OCI-LY1 (cell line): ENCODE results near the gene MIB2.
"Not testable (repeated sequence)": the region's sequence is repeated elsewhere in the genome, so short reads cannot be mapped to it uniquely, and the experiment has no call there.

Experiments
- H2AFZ ChIP-seq: fragments of 200-600 bp; sonication (generic), shearing (Covaris generic); 2 replicates; pipeline ENCODE4 v1.6.0; 2014; ENCODE audit warnings: antibody characterized with exemption, mild to moderate bottlenecking, low read length
- H3F3A ChIP-seq: fragments of 200-600 bp; sonication (generic), shearing (Covaris generic); 2 replicates; pipeline ENCODE4 v1.6.0; 2014; ENCODE audit warnings: mild to moderate bottlenecking, antibody characterized with exemption, low read length, moderate library complexity; ENCODE audit not compliant: insufficient read depth
- H3K27ac ChIP-seq: fragments of 200-600 bp; sonication (generic); 2 replicates; pipeline ENCODE4 v1.5.1; 2014; ENCODE audit warnings: low read length, mixed run types, mild to moderate bottlenecking, low read depth; ENCODE audit not compliant: poor library complexity, severe bottlenecking
- H3K27me3 ChIP-seq: fragments of 200-600 bp; sonication (generic); 2 replicates; pipeline ENCODE4 v1.6.0; 2014; ENCODE audit warnings: antibody characterized with exemption, mild to moderate bottlenecking, low read length, moderate library complexity; ENCODE audit not compliant: insufficient read depth
- H3K36me3 ChIP-seq: fragments of 200-600 bp; sonication (generic); 2 replicates; pipeline ENCODE4 v1.6.1; 2014; ENCODE audit warnings: mild to moderate bottlenecking, antibody characterized with exemption, low read length, moderate library complexity, mixed read lengths; ENCODE audit not compliant: insufficient read depth
- H3K4me1 ChIP-seq: fragments of 200-600 bp; sonication (generic); 2 replicates; pipeline ENCODE4 v1.5.1; 2014; ENCODE audit warnings: mild to moderate bottlenecking, low read length, moderate library complexity; ENCODE audit not compliant: insufficient read depth, severe bottlenecking
- H3K4me2 ChIP-seq: fragments of 200-600 bp; sonication (generic), shearing (Covaris generic); 2 replicates; pipeline ENCODE4 v1.6.1; 2014; ENCODE audit warnings: low read length
- H3K4me3 ChIP-seq: fragments of 200-600 bp; sonication (generic); 2 replicates; pipeline ENCODE4 v1.5.1; 2014; ENCODE audit warnings: low read length, low read depth, mild to moderate bottlenecking, mixed read lengths; ENCODE audit not compliant: poor library complexity, severe bottlenecking
- H3K79me2 ChIP-seq: fragments of 200-600 bp; shearing (Covaris generic); 2 replicates; pipeline ENCODE4 v1.6.1; 2016; ENCODE audit warnings: mixed run types, low read length, mixed read lengths; ENCODE audit not compliant: insufficient read depth
- H3K9ac ChIP-seq: fragments of 200-600 bp; sonication (generic), shearing (Covaris generic); 2 replicates; pipeline ENCODE4 v1.6.1; 2014; ENCODE audit warnings: mild to moderate bottlenecking, low read length, mixed read lengths
- H3K9me2 ChIP-seq: fragments of 200-600 bp; sonication (generic), shearing (Covaris generic); 2 replicates; pipeline ENCODE4 v1.6.1; 2014; ENCODE audit warnings: low read depth, mild to moderate bottlenecking, low read length, mixed read lengths
- H3K9me3 ChIP-seq: fragments of 200-600 bp; shearing (Covaris generic); 2 replicates; pipeline ENCODE4 v1.6.1; 2014; ENCODE audit warnings: low read length, mixed read lengths
- H4K20me1 ChIP-seq: fragments of 200-600 bp; sonication (generic), shearing (Covaris generic); 2 replicates; pipeline ENCODE4 v1.6.0; 2016; ENCODE audit warnings: mild to moderate bottlenecking, low read length; ENCODE audit not compliant: insufficient read depth
- EZH2 ChIP-seq: fragments of 200-600 bp; sonication (generic), shearing (Covaris generic); IDR thresholded peaks from 2 replicates; pipeline ENCODE4 v1.8.0; 2017; ENCODE audit warnings: borderline replicate concordance, mixed run types, mild to moderate bottlenecking, antibody characterized with exemption, low read length, moderate library complexity, mixed read lengths
- TF ChIP-seq, protein P1 (sequence below): fragments of 200-600 bp; sonication (generic), shearing (Covaris generic); IDR thresholded peaks from 2 replicates; pipeline ENCODE4 v1.5.1; 2017; ENCODE audit warnings: mild to moderate bottlenecking, antibody characterized with exemption, low read length, moderate library complexity, mixed read lengths

Gene MIB2

GRCh38 chr1:1594602-1595260, 20.6 kb upstream of the MIB2 start:
- no peaks in the 10 kb centered on the region for H3K9me3 ChIP-seq
- H3K9ac ChIP-seq: no peak overlapping the region
- H3K27me3 ChIP-seq: peaks cover 9% of the 10 kb centered on the region; the same call in 1 of the 2 replicates
- no peak overlapping the region for H2AFZ ChIP-seq
- H3K9me2 ChIP-seq: no peaks in the 10 kb centered on the region
- H3K79me2 ChIP-seq: no peaks in the 10 kb centered on the region
- H3K4me2 ChIP-seq: no peak overlapping the region
- no peaks in the 10 kb centered on the region for H4K20me1 ChIP-seq
- H3K4me1 ChIP-seq: no peaks in the 10 kb centered on the region
- TF ChIP-seq, protein P1, sequence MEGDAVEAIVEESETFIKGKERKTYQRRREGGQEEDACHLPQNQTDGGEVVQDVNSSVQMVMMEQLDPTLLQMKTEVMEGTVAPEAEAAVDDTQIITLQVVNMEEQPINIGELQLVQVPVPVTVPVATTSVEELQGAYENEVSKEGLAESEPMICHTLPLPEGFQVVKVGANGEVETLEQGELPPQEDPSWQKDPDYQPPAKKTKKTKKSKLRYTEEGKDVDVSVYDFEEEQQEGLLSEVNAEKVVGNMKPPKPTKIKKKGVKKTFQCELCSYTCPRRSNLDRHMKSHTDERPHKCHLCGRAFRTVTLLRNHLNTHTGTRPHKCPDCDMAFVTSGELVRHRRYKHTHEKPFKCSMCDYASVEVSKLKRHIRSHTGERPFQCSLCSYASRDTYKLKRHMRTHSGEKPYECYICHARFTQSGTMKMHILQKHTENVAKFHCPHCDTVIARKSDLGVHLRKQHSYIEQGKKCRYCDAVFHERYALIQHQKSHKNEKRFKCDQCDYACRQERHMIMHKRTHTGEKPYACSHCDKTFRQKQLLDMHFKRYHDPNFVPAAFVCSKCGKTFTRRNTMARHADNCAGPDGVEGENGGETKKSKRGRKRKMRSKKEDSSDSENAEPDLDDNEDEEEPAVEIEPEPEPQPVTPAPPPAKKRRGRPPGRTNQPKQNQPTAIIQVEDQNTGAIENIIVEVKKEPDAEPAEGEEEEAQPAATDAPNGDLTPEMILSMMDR: no peak
- no peak for TF ChIP-seq EZH2
- no peaks in the 10 kb centered on the region for H3K36me3 ChIP-seq
- no peak overlapping the region for H3K4me3 ChIP-seq
- no peaks in the 10 kb centered on the region for H3F3A ChIP-seq
- H3K27ac ChIP-seq: no peak overlapping the region

DNA sequence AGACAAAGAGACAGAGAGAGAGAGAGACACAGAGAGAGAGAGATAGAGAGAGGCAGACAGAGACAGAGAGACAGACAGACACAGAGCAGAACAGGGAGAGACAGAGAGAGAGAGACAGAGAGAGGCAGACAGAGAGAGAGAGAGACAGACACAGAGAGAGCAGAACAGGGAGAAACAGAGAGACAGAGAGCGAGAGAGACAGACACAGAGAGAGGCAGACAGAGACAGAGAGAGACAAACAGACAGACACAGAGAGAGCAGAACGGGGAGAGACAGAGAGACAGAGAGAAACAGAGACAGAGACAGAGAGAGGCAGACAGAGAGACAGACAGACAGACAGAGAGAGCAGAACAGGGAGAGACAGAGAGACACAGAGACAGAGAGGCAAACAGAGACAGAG, 20.0 kb upstream of the MIB2 start:
- not testable (repeated sequence) for H3K27ac ChIP-seq, H3K36me3 ChIP-seq, H3F3A ChIP-seq, H3K9ac ChIP-seq, H3K9me3 ChIP-seq, H3K79me2 ChIP-seq, H4K20me1 ChIP-seq, H3K4me1 ChIP-seq, H3K27me3 ChIP-seq, H3K4me2 ChIP-seq, H2AFZ ChIP-seq, H3K4me3 ChIP-seq, H3K9me2 ChIP-seq

DNA sequence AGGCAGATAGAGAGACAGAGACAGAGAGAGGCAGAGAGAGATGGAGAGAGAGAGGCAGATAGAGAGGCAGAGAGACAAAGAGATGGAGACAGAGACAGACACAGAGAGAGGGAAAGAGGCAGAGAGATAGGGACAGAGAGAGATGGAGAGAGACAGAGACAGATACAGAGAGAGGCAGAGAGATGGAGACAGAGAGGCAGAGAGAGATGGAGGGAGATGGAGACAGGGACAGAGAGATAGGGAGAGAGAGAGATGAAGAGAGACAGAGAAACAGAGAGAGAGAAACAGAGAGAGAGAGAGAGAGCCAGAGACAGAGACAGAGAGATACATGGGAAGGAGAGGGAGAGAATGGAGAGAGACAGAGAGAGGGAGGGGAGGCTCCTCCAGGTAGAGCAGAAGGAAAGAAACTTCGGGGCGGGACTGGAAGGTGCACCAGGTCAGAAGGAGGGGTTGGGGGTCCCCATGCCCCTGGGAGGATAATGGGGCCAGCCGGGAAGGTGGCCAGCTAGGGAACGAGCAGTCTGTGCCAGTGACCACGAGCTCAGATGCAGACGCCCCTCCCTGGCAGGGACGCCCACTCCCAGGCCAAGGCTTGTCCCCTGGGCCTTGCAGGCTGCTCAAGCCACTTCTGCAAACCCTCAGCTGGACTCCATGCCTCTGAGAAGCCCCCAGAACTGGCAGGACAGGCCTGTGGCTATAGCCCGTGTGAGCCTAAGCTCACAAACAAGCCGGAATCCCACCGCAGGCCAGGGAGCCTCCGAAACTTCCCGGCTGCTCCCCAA, 18.6 kb upstream of the MIB2 start:
- Histone ChIP-seq H3K4me1 (no peaks in the 10 kb centered on the region), H3K79me2 (no peaks in the 10 kb centered on the region), H3K9me3 (no peaks in the 10 kb centered on the region), H3F3A (no peaks in the 10 kb centered on the region), H2AFZ (no peak overlapping the region), H3K27me3 (peaks cover 6% of the 10 kb centered on the region; the same call in 1 of the 2 replicates), H3K4me3 (no peak overlapping the region), H3K9ac (no peak overlapping the region), H3K36me3 (no peaks in the 10 kb centered on the region), H3K27ac (no peak overlapping the region), H3K4me2 (no peak overlapping the region), H4K20me1 (no peaks in the 10 kb centered on the region), H3K9me2 (no peaks in the 10 kb centered on the region)
- TF ChIP-seq EZH2: no peak
- TF ChIP-seq, protein P1: no peak
